HG03025 (cell line): Measurements from ENCODE around the gene ADRB1.

Experiments used
- ATAC-seq: cut with Tn5 transposase; IDR thresholded peaks from one replicate; pipeline ENCODE4 v1.9.1; 2021; ENCODE audit warnings: mild to moderate bottlenecking, moderate library complexity; ENCODE audit not compliant: unreplicated experiment, low FRiP score

Gene ADRB1

GRCh38 chr10:114051714-114052113, 8.0 kb downstream of the ADRB1 start:
- ATAC-seq = no peak

DNA sequence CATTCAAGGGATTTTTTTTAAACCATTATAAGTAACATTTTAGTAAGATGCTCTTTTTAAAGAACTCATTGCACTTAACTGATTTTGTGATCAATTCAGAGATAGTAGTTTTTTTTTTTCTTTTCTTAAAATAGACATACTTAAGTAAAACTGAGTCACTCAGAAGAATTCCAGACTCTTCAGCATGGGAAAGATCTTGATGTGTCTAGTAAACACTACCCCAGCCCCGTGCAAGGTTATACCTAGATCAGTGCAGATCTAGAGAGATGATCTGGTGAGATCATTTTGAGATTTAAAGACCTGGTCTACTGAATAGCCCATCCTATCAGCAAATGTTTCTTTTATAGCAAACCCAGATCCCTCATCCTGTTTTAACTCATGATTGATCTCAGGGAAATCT, 8.6 kb downstream of the ADRB1 start:
- no peak for ATAC-seq

GRCh38 chr10:114053946-114054345, 10.3 kb downstream of the ADRB1 start:
- no peak for ATAC-seq

DNA sequence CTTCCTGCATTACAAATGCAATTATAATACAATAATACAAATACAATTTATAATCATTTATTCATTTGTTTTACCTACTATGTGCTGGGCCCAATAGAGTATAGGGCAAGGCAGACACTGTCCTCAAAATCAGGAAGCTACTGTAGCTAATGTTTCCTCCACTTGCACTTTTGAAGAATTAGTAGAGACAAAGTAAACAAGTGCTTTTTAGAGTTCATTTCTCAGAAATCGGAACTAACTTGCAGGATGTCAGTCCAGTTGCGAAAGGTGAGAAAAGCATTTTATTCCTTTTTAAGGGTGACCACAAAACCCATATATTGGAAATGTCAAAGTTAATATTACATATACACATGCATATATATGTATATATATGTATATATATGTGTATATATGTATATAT, 14.2 kb downstream of the ADRB1 start:
- no peak for ATAC-seq

GRCh38 chr10:114058297-114058696, 14.6 kb downstream of the ADRB1 start:
- no peak for ATAC-seq

GRCh38 chr10:114059561-114059960, 15.9 kb downstream of the ADRB1 start:
- no peak for ATAC-seq

GRCh38 chr10:114060456-114060855, 16.8 kb downstream of the ADRB1 start:
- ATAC-seq = no peak

DNA sequence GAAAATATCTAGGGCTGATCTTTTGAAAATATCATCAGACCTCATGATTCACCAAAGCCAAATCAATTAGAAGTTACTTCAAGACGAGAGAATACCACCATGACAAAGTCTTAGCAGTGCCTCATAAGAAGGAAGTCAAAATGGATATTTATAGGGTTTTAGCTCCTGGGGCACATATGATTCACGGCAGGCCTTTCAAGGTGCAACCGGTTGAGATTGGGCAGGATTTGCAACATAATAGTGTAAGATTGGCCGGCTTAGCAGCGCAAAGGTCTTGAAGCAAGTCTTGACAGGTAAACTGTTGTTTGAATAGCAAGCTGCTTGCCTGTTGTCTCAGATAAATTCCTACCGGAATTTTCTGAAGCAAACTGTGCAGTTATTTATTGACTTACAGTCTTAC, 17.5 kb downstream of the ADRB1 start:
- ATAC-seq = no peak

GRCh38 chr10:114061789-114062188, 18.1 kb downstream of the ADRB1 start:
- ATAC-seq = no peak

DNA sequence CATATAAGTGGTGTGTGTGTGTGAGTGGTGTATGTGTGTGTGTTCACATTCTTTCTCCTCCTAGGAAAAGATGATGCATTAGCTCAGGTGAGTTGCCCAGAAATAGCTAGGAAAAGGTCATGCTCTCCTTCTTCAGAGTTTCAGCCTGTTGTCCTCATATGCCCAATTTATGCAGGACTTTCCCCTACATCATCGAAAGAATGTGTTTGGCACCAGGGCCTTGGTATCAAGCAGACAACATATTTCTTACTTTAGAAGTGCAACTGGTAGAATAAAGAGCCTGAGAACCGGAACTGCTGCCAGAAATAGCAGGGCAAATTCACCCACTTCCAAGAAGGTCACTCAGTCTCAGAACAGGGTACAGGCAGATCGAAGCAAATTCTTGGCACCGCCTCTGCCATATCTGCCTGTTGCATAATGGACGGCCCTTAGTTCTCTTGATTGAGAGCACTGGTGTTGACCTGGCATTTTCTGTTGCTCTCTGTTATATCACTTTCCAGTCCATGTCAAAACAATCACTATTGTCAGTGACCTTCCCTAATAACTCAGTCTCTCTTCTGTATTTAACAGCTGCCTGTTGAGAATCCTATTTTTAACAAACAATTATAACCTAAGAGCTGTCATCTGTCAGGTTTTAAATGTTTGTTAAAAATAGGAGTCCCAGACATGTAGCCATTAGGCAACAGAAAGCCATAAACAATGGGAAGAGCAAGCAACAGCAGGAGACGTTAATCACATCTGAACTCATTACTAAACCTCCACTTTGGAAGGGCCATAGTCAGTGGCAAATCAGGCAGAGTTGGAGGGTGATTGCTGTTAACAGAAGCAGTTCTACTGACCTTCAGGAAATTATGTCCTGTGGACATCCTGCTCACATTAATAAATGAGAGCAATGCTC, 20.7 kb downstream of the ADRB1 start:
- ATAC-seq = no peak

DNA sequence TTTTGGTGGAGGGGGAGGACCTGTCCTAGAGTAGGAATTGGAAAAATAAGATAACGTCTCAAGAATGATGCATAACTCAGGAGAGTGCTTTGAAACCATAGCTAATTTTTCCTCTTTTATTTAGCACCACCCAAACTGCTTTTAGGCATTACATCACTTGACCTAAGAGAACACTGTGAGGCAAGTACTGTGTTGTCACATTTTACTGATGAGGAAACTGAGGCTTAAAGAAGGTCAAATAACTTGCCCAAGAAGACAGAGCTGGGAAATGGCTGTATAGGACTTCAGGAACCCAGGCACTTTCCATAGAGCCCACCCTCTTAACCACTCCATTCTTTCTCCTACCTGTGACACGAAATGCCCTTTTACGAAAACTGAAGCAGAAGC, 21.4 kb downstream of the ADRB1 start:
- no peak for ATAC-seq

GRCh38 chr10:114068054-114068707, 24.5 kb downstream of the ADRB1 start:
- no peak for ATAC-seq

DNA sequence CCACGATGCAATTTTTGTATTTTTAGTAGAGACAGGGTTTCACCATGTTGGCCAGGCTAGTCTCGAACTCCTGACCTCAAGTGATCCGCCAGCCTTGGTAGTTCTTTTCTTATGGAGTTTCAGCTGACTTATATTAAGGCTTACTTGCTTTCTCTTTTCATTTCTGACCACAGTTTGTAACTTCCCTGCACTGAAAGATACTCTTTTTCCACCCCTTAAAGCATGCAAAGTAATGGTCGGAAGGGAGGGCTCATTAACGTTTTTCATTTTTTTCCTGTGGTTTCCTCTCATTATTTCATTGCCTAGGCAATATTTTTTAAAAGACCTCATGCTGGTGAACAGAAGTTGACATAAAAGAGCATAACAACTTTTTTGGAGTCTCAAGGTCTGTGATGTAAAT, 27.0 kb downstream of the ADRB1 start:
- no peak for ATAC-seq

DNA sequence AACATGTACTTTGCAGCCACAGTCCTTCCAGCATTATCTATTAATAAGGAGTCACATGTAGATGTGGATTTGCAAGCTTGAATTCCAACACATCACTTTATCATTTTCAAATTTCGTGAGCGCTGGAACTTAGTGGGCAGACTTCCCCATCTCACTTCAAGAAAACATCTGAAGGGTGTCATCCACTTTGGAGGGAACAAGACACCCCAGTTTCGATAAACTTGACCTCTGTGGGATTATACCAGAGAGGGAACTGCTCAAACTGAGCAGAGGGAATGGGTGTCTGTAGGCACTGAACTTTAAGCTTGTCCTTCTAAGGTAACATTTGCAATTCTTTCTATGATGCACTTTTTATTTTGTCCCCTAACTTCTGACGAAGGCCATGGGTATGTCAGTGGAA, 27.5 kb downstream of the ADRB1 start:
- ATAC-seq = no peak

GRCh38 chr10:114073395-114074186, 29.9 kb downstream of the ADRB1 start:
- no peak for ATAC-seq

DNA sequence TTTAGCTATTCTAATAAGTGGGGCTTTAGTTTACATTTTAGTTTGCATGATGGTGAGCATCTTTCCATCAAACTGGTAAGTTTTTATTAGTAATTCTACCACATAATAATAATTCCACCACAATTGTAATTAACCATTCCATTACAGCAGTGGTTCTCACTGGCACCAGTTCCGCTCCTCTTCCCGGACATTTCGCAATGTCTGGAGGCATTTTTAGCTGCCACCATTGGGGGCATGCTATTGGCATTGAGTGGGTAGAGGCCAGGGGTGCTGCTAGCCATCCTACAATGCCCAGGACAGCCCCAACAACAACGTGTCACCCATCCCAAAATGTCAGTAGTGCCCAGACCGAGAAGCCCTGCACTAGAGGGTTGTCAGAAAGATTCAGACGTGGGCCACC, 31.4 kb downstream of the ADRB1 start:
- ATAC-seq = no peak

DNA sequence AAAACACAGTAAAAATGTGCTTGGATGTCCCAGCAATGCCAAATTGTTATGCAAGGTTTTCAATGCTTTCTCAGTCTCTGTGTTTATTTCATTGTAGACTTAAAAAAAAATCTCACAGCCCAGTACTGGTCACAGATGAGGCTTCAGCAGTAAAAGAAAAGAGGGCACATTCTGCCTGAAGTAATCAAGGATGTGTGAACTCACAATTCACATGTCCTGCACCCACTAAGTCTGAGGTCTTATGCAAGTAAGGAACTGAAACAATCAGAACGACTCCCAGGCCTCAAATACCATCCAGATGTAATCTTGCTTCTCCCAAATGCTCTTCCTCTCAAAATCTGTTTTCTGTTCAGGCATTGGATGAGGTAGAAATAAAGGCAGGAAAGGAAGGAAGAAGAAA, 33.7 kb downstream of the ADRB1 start:
- no peak for ATAC-seq

GRCh38 chr10:114077815-114078219, 34.2 kb downstream of the ADRB1 start:
- ATAC-seq = no peak

DNA sequence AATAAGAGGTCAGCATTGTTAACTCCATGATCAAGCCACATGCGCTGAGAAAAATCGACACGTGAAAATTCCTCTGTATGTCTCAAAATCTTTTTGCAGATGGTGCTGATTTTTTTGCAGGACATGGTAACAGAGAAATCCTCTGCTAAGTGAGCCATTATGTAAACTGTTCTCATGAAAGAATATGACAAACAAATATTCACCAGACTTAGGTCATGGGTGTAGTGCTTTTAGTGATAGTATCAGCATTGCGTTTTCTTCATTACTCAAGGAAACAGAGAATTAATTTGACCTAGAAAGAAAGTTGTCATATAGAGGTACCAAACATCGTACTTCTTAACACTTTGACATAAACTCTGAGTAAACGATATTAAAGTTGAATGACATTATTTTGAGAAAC, 34.7 kb downstream of the ADRB1 start:
- no peak for ATAC-seq

DNA sequence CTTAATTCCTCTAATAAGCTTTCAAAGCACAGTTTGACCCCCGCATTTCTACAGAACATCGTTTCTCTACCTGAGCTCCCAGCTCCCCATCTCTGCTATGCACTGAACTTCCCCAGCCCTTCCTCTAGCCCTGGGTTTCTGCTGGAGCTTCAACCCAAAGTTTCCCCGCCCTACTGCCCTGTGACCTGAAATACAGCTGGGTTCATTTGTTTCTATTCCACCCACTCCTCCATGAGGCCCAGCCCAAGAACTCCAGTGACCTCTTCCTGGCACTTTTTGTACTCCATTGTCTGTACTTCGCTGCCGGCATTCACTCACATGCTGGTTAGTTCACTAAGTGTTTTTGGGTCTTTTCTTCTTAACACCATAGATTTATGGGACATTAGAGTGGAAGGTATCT, 35.8 kb downstream of the ADRB1 start:
- no peak for ATAC-seq

- no peak for ATAC-seq
Observed at GRCh38 chr10:114081911-114082583, 38.4 kb downstream of the ADRB1 start.
